Neural progenitor cell (in vitro differentiated cells): ENCODE data around the gene TNXB. TPM values are rescaled to one million over a fixed set of nuclear protein-coding genes. Genes with fewer than 3 reads are reported as not detected.
A peak's percentile ranks its signal among the peaks of the same experiment; 100 is the strongest.

Source experiments
- DNase-seq: peaks from one replicate; pipeline ENCODE4 v3.0.0-alpha.2; 2016; ENCODE audit warnings: low spot score
- H2AFZ ChIP-seq: fragments of 200-600 bp; sonication (generic); replicated peaks from 2 replicates; pipeline ENCODE4 v1.6.1; 2016; ENCODE audit warnings: antibody characterized with exemption
- H3F3A ChIP-seq: fragments of 200-600 bp; sonication (generic); 2 replicates; pipeline ENCODE4 v1.6.1; 2016; ENCODE audit warnings: antibody characterized with exemption, low read depth
- H3K27ac ChIP-seq: fragments of 200-600 bp; sonication (generic); 2 replicates; pipeline ENCODE4 v1.5.1; 2016; ENCODE audit warnings: mild to moderate bottlenecking
- H3K27me3 ChIP-seq: fragments of 200-600 bp; sonication (generic); 2 replicates; pipeline ENCODE4 v1.6.1; 2016; ENCODE audit warnings: mild to moderate bottlenecking, moderate library complexity
- H3K36me3 ChIP-seq: fragments of 200-600 bp; sonication (generic); 2 replicates; pipeline ENCODE4 v1.5.1; 2016
- H3K4me1 ChIP-seq: fragments of 200-600 bp; sonication (generic); 2 replicates; pipeline ENCODE4 v1.6.1; 2016; ENCODE audit warnings: mixed run types
- H3K4me2 ChIP-seq: fragments of 200-600 bp; sonication (generic); 2 replicates; pipeline ENCODE4 v1.6.1; 2016
- H3K4me3 ChIP-seq: fragments of 200-600 bp; sonication (generic); 2 replicates; pipeline ENCODE4 v1.5.1; 2016
- H3K79me2 ChIP-seq: fragments of 200-600 bp; sonication (generic); 2 replicates; pipeline ENCODE4 v1.6.1; 2016; ENCODE audit warnings: low read depth
- H3K9ac ChIP-seq: fragments of 200-600 bp; sonication (generic); 2 replicates; pipeline ENCODE4 v1.6.1; 2016
- H3K9me3 ChIP-seq: fragments of 200-600 bp; sonication (generic); 2 replicates; pipeline ENCODE4 v1.5.1; 2016; ENCODE audit warnings: low read depth
- H4K20me1 ChIP-seq: fragments of 200-600 bp; sonication (generic); 2 replicates; pipeline ENCODE4 v1.6.1; 2016; ENCODE audit warnings: low read depth
- H3K27ac Mint-ChIP-seq: 3 replicates; pipeline ENCODE4 v1.8.0; 2021; ENCODE audit warnings: mixed read lengths
- H3K27me3 Mint-ChIP-seq: 2 replicates; pipeline ENCODE4 v1.8.0; 2022; ENCODE audit warnings: low read depth, mild to moderate bottlenecking, inconsistent platforms, moderate library complexity, mixed read lengths; ENCODE audit not compliant: insufficient read depth
- H3K36me3 Mint-ChIP-seq: 3 replicates; pipeline ENCODE4 v1.8.0; 2021; ENCODE audit warnings: mixed read lengths
- H3K4me1 Mint-ChIP-seq: 3 replicates; pipeline ENCODE4 v1.8.0; 2021; ENCODE audit warnings: mixed read lengths
- H3K4me3 Mint-ChIP-seq: 3 replicates; pipeline ENCODE4 v1.8.0; 2021; ENCODE audit warnings: mild to moderate bottlenecking, moderate library complexity, mixed read lengths
- H3K9me3 Mint-ChIP-seq: 3 replicates; pipeline ENCODE4 v1.8.0; 2020; ENCODE audit warnings: mixed read lengths
- EZH2 ChIP-seq: fragments of 200-600 bp; sonication (generic); IDR thresholded peaks from 2 replicates; pipeline ENCODE4 v1.6.1; 2017; ENCODE audit warnings: antibody characterized with exemption, mild to moderate bottlenecking, moderate library complexity
- EZH2phosphoT487 ChIP-seq: fragments of 200-600 bp; sonication (generic); IDR thresholded peaks from 2 replicates; pipeline ENCODE4 v1.6.1; 2017; ENCODE audit warnings: antibody characterized with exemption
- total RNA-seq: library from RNA; depleted of rRNA; stranded (reverse); fragments of >200 nt; gene quantifications from 2 replicates; pipeline ENCODE4 v1.2.3, GENCODE V29; 2015; ENCODE audit warnings: low replicate concordance
- TF ChIP-seq, protein P1 (sequence below): fragments of 200-600 bp; sonication (generic); IDR thresholded peaks from 2 replicates; pipeline ENCODE4 v1.5.1; 2017; ENCODE audit warnings: antibody characterized with exemption, mild to moderate bottlenecking

Gene TNXB
- total RNA-seq, 1 donor from 2014 or later: 0.71 TPM

DNA sequence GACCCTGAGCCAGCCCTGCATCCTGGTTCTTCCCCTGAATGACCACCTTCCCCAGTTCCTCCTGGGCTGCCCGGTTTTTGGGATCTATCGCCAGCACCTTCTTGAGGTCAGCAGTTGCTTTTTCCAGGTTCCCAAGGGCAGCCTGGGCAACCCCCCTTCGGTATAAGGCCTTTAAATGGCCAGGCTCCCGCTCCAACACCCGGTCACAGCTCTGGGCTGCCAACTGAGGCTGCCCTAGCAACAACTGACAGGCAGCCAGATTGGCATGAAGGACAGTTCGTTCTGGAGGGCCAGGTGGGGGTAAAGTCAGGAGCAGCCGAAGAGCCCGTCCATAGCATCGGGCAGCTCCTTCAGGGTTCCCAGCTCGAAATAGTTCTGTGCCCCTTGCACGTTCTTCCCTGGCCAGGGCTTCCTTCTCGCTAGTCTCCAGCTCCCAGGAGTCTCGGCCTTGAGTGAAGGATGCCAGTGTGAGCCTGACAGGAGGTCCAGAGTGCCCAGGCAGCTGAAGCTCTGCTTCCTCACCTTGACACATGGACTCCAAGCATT, 19.7 kb upstream of the TNXB start:
- H3F3A ChIP-seq: peaks cover 29% of the 10 kb centered on the region
- Mint-ChIP-seq H3K9me3 (no peaks in the 10 kb centered on the region), H3K27me3 (peaks cover 9% of the 10 kb centered on the region), H3K4me1 (peaks cover 36% of the 10 kb centered on the region), H3K27ac (peak overlapping the region; percentile 91), H3K36me3 (peaks cover 12% of the 10 kb centered on the region), H3K4me3 (peak overlapping the region; percentile 98)
- no peaks in the 10 kb centered on the region for H3K36me3 ChIP-seq
- H3K79me2 ChIP-seq: peaks cover 32% of the 10 kb centered on the region
- no peak overlapping the region for H2AFZ ChIP-seq
- H4K20me1 ChIP-seq: no peaks in the 10 kb centered on the region
- TF ChIP-seq EZH2 (no peak), EZH2phosphoT487 (no peak)
- TF ChIP-seq, protein P1, sequence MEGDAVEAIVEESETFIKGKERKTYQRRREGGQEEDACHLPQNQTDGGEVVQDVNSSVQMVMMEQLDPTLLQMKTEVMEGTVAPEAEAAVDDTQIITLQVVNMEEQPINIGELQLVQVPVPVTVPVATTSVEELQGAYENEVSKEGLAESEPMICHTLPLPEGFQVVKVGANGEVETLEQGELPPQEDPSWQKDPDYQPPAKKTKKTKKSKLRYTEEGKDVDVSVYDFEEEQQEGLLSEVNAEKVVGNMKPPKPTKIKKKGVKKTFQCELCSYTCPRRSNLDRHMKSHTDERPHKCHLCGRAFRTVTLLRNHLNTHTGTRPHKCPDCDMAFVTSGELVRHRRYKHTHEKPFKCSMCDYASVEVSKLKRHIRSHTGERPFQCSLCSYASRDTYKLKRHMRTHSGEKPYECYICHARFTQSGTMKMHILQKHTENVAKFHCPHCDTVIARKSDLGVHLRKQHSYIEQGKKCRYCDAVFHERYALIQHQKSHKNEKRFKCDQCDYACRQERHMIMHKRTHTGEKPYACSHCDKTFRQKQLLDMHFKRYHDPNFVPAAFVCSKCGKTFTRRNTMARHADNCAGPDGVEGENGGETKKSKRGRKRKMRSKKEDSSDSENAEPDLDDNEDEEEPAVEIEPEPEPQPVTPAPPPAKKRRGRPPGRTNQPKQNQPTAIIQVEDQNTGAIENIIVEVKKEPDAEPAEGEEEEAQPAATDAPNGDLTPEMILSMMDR: no peak
- H3K4me1 ChIP-seq: peaks cover 18% of the 10 kb centered on the region
- peak overlapping the region; percentile 87 for H3K4me3 ChIP-seq
- H3K4me2 ChIP-seq: peak overlapping the region; percentile 93
- H3K9me3 ChIP-seq: no peaks in the 10 kb centered on the region
- no peak for DNase-seq
- peaks cover 3% of the 10 kb centered on the region for H3K27me3 ChIP-seq
- H3K9ac ChIP-seq: no peak overlapping the region
- H3K27ac ChIP-seq: no peak overlapping the region

DNA sequence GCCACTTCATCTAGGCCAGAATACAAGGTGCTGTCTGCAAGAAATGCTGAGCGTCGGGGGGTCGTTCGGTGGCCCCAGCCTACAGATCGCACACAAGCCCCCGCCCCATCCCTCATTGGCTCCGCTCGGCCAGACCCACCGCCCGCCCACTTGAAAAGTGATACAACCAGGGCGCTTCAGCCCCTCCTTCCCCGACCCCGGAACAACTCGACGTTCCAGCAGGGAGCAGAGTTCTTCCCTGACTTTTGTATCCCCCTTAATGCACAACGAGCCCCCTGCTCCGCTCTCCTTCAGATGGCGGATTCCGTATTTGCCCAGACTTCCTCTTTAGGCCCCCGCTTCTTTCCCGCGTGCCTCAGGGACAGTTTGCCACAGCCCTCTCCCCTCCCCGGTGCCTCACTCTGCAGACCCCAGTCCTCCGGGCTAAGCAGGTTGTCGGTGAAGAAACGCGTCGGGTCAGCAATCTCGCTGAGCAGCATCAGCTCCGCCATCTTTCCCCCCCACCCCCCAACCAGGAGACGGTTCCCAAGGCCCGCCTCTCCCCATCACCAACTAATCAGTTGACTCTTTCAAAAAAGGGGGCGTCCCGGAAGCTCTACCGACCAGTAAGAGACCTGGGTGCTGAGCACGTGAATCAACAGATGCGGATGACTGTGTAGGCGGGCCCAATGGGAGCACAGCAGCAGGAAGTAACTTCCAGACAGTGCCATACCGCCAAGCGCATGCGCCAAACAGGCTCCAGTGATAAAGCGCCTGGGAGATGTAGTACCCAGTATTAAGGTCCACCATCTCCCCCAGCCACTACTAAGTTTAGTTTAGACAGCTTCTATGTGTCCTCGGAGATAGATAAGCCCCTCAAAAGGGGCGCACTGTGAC, 18.8 kb upstream of the TNXB start, which contains the start of gene ATF6B:
Gene ATF6B, minus strand, starts transcription at position 530 of the 876 bp plus-strand sequence. Its CDS starts 39 bp downstream, at position 491.
- H2AFZ ChIP-seq: peak within 1 kb of the TSS; percentile 81

DNA sequence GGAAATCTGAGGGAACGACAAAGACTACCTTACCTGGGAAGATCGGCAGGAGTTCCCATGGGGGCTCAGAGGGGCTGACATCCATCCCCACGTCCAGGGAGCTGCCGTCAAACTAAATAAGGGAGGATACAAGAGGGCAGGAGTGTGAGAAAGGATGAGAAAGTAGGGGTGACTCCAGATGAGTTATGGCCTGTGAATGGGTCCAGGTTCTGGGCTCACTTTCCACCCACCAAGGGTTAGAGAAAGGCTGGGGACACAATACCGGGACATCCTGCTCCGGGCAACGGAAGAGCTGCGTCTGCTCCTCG, 18.2 kb upstream of the TNXB start:
- no peak for TF ChIP-seq EZH2phosphoT487
- TF ChIP-seq, protein P1: no peak
- no peak for TF ChIP-seq EZH2
- H3K27me3 Mint-ChIP-seq: peaks cover 5% of the 10 kb centered on the region
- H3K4me2 ChIP-seq: peak overlapping the region; percentile 91
- H3K9me3 Mint-ChIP-seq: no peaks in the 10 kb centered on the region
- H3K27me3 ChIP-seq: no peaks in the 10 kb centered on the region
- H3K9ac ChIP-seq: peak overlapping the region; percentile 77
- no peaks in the 10 kb centered on the region for H4K20me1 ChIP-seq
- no peaks in the 10 kb centered on the region for H3K36me3 ChIP-seq
- peak overlapping the region; percentile 26 for H3K27ac Mint-ChIP-seq
- H3F3A ChIP-seq: peaks cover 29% of the 10 kb centered on the region
- DNase-seq: no peak
- H3K4me1 Mint-ChIP-seq: peaks cover 36% of the 10 kb centered on the region
- no peaks in the 10 kb centered on the region for H3K9me3 ChIP-seq
- H3K27ac ChIP-seq: peak overlapping the region; percentile 97
- peak overlapping the region; percentile 87 for H3K4me3 ChIP-seq
- peaks cover 18% of the 10 kb centered on the region for H3K4me1 ChIP-seq
- peaks cover 32% of the 10 kb centered on the region for H3K79me2 ChIP-seq
- H3K4me3 Mint-ChIP-seq: peak overlapping the region; percentile 98
- peaks cover 15% of the 10 kb centered on the region for H3K36me3 Mint-ChIP-seq
- peak overlapping the region; percentile 81 for H2AFZ ChIP-seq

More for the DNA sequence above, 18.8 kb upstream of the TNXB start, which contains the start of gene ATF6B:
- Histone ChIP-seq H3F3A (peaks cover 29% of the 10 kb centered on the region), H3K4me2 (peak within 1 kb of the TSS; percentile 93), H3K79me2 (peaks cover 32% of the 10 kb centered on the region), H3K9ac (peak within 1 kb of the TSS; percentile 77), H3K9me3 (no peaks in the 10 kb centered on the region), H3K4me1 (peaks cover 18% of the 10 kb centered on the region), H3K4me3 (peak within 1 kb of the TSS; percentile 87), H3K36me3 (no peaks in the 10 kb centered on the region), H3K27me3 (no peaks in the 10 kb centered on the region), H3K27ac (peak within 1 kb of the TSS; percentile 97), H4K20me1 (no peaks in the 10 kb centered on the region)
- TF ChIP-seq EZH2: no peak
- TF ChIP-seq EZH2phosphoT487: no peak
- TF ChIP-seq, protein P1: no peak
- Mint-ChIP-seq H3K4me3 (peak within 1 kb of the TSS; percentile 98), H3K27me3 (peaks cover 5% of the 10 kb centered on the region), H3K9me3 (no peaks in the 10 kb centered on the region), H3K36me3 (peaks cover 15% of the 10 kb centered on the region), H3K27ac (peak within 1 kb of the TSS; percentile 91), H3K4me1 (peaks cover 36% of the 10 kb centered on the region)
- peak; percentile 99 for DNase-seq
